GM18951 (cell line): ENCODE results near the gene IRX4.

Experiments used
- POLR2A ChIP-seq: IDR thresholded peaks from 4 replicates; pipeline ENCODE4 v1.6.1; 2011; ENCODE audit warnings: mild to moderate bottlenecking; ENCODE audit not compliant: insufficient read length, insufficient read depth; ENCODE audit errors: extremely low read depth
- in situ Hi-C: fragments of 300-500 bp; cut with MboI; formaldehyde crosslinking; loops from one replicate; pipeline ENCODE4 v1.12.0; 2022; ENCODE audit warnings: low sequenced_read_pairs, mixed read lengths, inconsistent platforms; ENCODE audit not compliant: unreplicated experiment

The IRX4 gene

DNA sequence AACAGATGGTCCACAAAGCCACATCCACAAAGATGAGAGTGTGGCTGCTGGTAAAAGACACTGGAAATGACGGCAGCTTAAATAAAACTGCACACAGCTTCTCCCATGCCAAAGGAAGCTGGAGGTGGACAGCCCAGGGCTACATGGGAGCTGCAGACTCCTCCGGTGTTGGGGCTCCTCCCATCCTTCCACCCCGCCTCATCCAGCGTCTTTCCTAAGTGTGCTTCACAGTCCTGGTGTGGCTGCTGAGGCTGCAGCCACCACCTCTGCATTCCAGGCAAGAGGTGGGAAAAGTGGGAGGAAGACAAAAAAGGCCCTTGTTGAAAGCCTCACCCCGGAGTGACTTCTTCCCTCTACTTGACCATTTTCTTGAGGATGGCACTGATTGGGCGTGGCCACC is 37.0 kb upstream of the IRX4 start:
- in situ Hi-C loops, result no loop called here
- TF ChIP-seq POLR2A, result no peak

DNA sequence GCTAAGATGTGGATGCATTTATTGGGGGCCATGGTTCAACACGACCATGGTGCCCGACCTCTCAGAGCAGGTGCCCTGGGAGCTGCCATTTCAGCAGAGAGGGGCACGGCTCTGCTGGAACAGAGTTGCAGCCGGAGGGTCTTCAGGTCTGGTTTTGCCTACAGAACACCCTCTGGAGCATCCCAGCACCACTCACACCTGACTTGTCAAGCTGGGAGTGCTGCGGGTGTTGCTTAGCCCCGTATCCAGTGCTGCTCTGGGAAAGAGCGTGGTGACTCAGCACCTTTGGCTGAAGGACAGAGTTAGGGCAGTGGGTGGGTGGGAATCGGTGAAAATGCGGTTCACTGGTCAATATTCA is 36.5 kb upstream of the IRX4 start:
- in situ Hi-C loops, result no loop called here

DNA sequence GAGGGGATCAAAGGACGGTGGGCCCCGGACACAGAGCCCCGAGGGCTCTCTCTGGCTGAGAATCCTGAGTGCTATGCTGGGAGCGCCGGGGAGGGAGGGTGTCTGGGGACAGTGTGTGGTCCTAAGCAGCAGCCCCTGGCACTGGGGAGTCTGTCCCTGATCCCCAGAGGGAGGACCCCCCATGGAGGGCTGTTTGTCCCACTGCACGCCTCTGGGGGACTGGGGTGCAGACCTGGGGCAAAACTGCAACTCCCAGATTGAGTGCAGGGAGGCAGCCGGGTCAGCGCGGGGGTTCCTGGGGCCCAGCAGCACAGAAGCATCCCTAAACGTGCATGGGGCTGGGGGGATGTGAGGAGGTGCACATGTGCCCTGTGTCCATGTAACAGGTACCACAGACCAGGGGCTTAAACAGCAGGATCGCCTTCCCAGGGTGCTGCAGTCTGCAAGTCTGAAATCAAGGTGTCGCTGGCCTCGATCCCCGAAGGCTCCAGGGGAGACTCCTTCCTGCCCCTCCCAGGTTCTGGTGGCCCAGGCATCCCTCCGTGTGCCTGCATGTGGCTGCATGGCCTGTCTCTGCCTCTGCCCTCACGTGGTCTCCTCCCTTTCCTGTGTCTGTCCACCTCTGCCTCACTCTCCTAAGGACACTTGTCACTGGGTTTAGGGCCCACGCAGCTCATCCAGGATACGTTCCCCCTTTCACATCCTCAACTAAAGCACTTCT is 35.9 kb upstream of the IRX4 start:
- in situ Hi-C loops, result no loop called here
- TF ChIP-seq POLR2A, result no peak

More for the DNA sequence above, 36.5 kb upstream of the IRX4 start:
- no peak for TF ChIP-seq POLR2A

- no peak for TF ChIP-seq POLR2A
- in situ Hi-C loops, result no loop called here
Observed at GRCh38 chr5:1917830-1918487, 35.2 kb upstream of the IRX4 start.

- in situ Hi-C loops, result no loop called here
- no peak for TF ChIP-seq POLR2A
Observed at GRCh38 chr5:1916041-1917001, 33.6 kb upstream of the IRX4 start.

GRCh38 chr5:1915316-1915715 is 32.6 kb upstream of the IRX4 start:
- in situ Hi-C loops, result no loop called here
- TF ChIP-seq POLR2A, result no peak

DNA sequence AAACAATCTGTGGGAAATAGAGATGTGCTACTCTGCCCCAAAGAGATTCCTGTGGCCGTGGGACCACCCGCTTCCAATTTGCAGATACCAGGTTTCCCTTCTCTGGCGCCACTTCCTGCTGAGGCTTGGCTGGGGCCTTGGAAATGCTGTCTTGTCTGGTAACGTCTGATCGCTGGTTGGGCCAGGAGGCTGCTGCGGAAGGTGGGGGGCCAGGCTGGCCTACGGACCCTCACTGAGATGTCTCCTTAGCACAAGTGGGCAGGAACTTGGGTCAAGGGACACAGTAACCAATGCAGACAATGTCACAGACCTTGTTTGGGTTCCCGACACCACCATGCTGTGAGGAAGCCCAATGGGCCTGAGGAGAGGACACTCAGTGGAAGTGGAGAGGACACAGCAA is 31.7 kb upstream of the IRX4 start:
- TF ChIP-seq POLR2A, result no peak
- in situ Hi-C loops, result no loop called here

GRCh38 chr5:1913578-1913977 is 30.9 kb upstream of the IRX4 start:
- TF ChIP-seq POLR2A, result no peak
- in situ Hi-C loops, result no loop called here

DNA sequence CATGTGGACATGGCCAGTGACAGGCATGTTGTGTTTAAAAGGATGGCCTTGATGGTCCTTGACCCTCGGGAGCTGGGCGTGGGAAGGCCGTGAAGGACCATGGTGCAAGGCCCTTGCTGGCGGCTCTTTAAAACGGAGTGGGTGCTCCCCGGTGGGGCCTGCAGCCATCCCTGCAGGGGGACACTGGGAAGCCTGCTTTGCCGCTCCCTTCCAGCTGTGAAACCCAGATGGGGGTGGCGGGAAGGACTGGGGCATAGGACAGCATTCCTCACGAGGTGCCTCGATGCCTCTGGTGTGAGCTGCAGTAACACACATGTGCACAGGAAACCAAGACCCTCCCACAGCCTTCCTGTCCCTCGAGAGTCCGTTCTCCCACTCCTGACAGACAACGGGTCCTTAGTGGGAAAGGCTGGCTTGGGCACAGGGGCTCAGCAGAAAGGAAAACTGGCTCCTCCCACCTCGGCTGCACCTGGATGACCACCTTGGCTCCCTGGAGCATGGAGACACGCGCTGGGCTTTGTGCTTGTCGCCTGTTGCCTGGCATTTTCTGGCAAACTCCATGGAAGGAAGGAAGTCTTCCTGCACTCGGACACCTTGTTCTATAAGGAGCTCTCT is 30.3 kb upstream of the IRX4 start:
- in situ Hi-C loops, result no loop called here
- no peak for TF ChIP-seq POLR2A

DNA sequence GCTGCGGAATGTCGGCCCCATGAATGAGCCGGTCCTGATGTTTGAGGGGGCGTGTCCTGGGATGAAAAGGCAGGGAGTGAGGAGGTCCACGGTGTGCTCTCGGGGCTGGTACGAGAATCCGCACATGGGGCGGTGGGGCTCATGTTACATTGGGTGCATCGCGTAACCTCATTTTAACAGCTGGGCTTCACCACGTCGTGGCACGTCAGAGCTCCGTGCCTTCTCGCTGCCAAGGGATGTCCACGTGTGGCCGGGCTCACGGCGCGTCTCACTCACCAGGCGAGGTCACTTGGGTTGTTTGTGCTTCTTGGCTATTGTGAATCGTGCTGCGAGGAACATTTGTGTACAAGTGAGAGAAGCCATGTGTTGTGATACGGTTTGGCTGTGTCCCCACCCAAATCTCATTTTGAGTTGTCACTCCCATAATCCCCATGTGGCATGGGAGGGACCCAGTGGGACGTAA is 29.1 kb upstream of the IRX4 start:
- TF ChIP-seq POLR2A, result no peak
- in situ Hi-C loops, result no loop called here

GRCh38 chr5:1910861-1911772 is 28.4 kb upstream of the IRX4 start:
- no peak for TF ChIP-seq POLR2A
- in situ Hi-C loops, result no loop called here
